HG03565 (cell line): ENCODE results near the gene EXOC4.
"Not testable (repeated sequence)": the region's sequence is repeated elsewhere in the genome, so short reads cannot be mapped to it uniquely, and the experiment has no call there.

Source experiments
- ATAC-seq: cut with Tn5 transposase; IDR thresholded peaks from one replicate; pipeline ENCODE4 v1.9.1; 2021; ENCODE audit warnings: mild to moderate bottlenecking, moderate library complexity; ENCODE audit not compliant: unreplicated experiment

The EXOC4 gene

GRCh38 chr7:133601617-133602016, 348.7 kb downstream of the EXOC4 start:
- no peak for ATAC-seq

- no peak for ATAC-seq
These were observed 349.4 kb downstream of the EXOC4 start for GRCh38 chr7:133602291-133602690.

- ATAC-seq, result no peak
These were observed 354.1 kb downstream of the EXOC4 start for GRCh38 chr7:133606991-133607390.

GRCh38 chr7:133609806-133610205, 356.9 kb downstream of the EXOC4 start:
- no peak for ATAC-seq

GRCh38 chr7:133611955-133612354, 359.1 kb downstream of the EXOC4 start:
- no peak for ATAC-seq

GRCh38 chr7:133613250-133613790, 360.4 kb downstream of the EXOC4 start:
- ATAC-seq, result no peak

- no peak for ATAC-seq
These were observed 361.4 kb downstream of the EXOC4 start for GRCh38 chr7:133614251-133614650.

- no peak for ATAC-seq
These were observed 366.1 kb downstream of the EXOC4 start for GRCh38 chr7:133618970-133619369.

GRCh38 chr7:133619491-133619890, 366.6 kb downstream of the EXOC4 start:
- ATAC-seq, result no peak

- no peak for ATAC-seq
These were observed 370.8 kb downstream of the EXOC4 start for GRCh38 chr7:133623721-133624120.

- ATAC-seq, result no peak
These were observed 372.2 kb downstream of the EXOC4 start for GRCh38 chr7:133625046-133625445.

- no peak for ATAC-seq
These were observed 376.8 kb downstream of the EXOC4 start for GRCh38 chr7:133629701-133630100.

- no peak for ATAC-seq
These were observed 380.2 kb downstream of the EXOC4 start for GRCh38 chr7:133633055-133633454.

GRCh38 chr7:133635541-133635940, 382.7 kb downstream of the EXOC4 start:
- ATAC-seq, result no peak

- no peak for ATAC-seq
These were observed 386.0 kb downstream of the EXOC4 start for GRCh38 chr7:133638857-133639256.

GRCh38 chr7:133641436-133641835, 388.6 kb downstream of the EXOC4 start:
- ATAC-seq, result no peak

GRCh38 chr7:133642907-133643306, 390.0 kb downstream of the EXOC4 start:
- ATAC-seq, result no peak

- ATAC-seq, result not testable (repeated sequence)
These were observed 390.8 kb downstream of the EXOC4 start for GRCh38 chr7:133643652-133644051.

- no peak for ATAC-seq
These were observed 393.1 kb downstream of the EXOC4 start for GRCh38 chr7:133645884-133646391.

GRCh38 chr7:133646472-133647315, 393.8 kb downstream of the EXOC4 start:
- ATAC-seq, result no peak

GRCh38 chr7:133649593-133649992, 396.7 kb downstream of the EXOC4 start:
- no peak for ATAC-seq

- no peak for ATAC-seq
These were observed 397.2 kb downstream of the EXOC4 start for GRCh38 chr7:133650069-133650468.
